Prostate gland (tissue), 2 donors: Measurements from ENCODE around the gene DDX55.

Experiments
- POLR2A ChIP-seq: fragments of 450-650 bp; IDR thresholded peaks from one replicate; pipeline ENCODE4 v1.6.1; 2016; ENCODE audit warnings: antibody characterized with exemption, mild to moderate bottlenecking
- POLR2AphosphoS5 ChIP-seq: sonication (generic); formaldehyde crosslinking; IDR thresholded peaks from one replicate; pipeline ENCODE4 v1.6.1; 2017; ENCODE audit warnings: antibody characterized with exemption
- TF ChIP-seq, protein P1 (sequence below), 4 experiments: fragments of 200-600 bp in 2 of 4; fragments of 450-650 bp in 2 of 4; sonication (generic) in 2 of 4; IDR thresholded peaks; 1 replicate in 3 of 4; 2 replicates in 1 of 4; pipeline ENCODE4 v1.5.1; 2016 to 2019; ENCODE audit warnings: antibody characterized with exemption in 4 of 4, mild to moderate bottlenecking in 2 of 4, moderate library complexity in 2 of 4

DNA sequence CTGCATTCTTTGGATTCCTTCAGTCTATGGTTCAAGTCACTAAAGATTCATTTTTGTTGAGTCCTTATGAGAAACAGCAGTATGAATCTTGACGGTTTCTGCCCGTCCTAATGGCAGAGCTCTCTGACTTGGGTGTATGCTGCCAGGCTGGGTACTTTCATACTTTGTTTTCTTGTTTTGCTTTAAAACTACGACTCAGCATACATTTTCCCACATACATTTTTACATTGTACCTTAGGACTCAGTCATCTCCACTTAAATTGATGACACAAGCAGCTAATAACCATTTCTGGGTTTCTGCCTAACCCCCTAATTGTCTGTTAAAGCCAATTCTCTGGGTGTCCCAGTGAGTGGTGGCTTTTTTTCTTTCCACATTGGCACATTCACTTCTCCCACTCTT, 4.8 kb upstream of the DDX55 start:
- TF ChIP-seq, protein P1, sequence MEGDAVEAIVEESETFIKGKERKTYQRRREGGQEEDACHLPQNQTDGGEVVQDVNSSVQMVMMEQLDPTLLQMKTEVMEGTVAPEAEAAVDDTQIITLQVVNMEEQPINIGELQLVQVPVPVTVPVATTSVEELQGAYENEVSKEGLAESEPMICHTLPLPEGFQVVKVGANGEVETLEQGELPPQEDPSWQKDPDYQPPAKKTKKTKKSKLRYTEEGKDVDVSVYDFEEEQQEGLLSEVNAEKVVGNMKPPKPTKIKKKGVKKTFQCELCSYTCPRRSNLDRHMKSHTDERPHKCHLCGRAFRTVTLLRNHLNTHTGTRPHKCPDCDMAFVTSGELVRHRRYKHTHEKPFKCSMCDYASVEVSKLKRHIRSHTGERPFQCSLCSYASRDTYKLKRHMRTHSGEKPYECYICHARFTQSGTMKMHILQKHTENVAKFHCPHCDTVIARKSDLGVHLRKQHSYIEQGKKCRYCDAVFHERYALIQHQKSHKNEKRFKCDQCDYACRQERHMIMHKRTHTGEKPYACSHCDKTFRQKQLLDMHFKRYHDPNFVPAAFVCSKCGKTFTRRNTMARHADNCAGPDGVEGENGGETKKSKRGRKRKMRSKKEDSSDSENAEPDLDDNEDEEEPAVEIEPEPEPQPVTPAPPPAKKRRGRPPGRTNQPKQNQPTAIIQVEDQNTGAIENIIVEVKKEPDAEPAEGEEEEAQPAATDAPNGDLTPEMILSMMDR (IDR thresholded peaks at IDR 0.05): no peak
- TF ChIP-seq POLR2A: no peak
- TF ChIP-seq POLR2AphosphoS5: no peak
